C4-2B (cell line): ENCODE data around the gene PTP4A2.

Experiments used
- CTCF ChIP-seq: fragments of 450-650 bp; conservative IDR thresholded peaks from 2 replicates; pipeline ENCODE4 v1.5.1; 2017; ENCODE audit warnings: mild to moderate bottlenecking
- ZFX ChIP-seq: fragments of 450-650 bp; IDR thresholded peaks from 2 replicates; pipeline ENCODE4 v1.6.1; 2017

DNA sequence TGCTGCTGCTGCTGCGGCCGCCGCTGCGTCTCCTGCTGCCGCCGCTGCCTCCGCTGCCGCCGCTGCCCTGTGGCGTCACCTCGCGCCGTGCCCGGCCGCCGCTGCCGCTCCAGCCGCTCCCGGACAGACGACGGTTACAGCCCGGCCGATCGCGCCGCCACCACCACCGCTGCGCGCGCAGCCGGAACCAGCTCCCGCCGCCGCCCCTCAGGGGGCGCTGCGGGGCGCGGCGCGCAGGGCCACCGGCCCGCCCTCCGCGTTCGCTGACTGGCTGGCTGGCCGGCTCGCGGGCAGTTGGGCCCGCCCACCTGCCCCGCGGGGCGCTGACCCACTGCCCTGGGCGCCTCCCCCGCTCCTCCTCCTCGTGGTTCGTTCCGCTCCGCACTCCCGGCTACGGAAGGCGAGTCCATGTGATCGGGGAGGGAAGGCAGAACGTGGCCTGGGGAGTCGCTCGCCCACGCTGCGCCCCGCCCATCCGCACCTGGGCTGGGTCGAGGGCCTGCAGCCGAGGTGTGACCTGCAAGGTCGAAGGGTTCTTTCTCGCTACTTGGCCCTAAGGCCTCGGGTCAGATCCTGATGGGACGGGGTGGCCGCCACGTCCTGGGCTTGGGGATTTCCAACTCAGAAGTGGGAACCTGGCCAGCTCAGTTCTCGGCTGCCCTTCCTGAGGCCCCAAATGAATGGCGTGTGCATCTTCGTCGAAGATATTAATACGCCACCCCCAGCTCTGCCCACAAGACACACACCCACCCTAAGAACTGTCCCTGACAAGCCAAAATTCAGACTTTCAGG lies at the start of gene PTP4A2:
- TF ChIP-seq CTCF: peak; percentile 93
- peak; percentile 31; the same call in 1 of the 2 replicates for TF ChIP-seq ZFX
